ENCODE measurements around the gene GEN1.
"Not testable (repeated sequence)": the region's sequence is repeated elsewhere in the genome, so short reads cannot be mapped to it uniquely, and the experiment has no call there.

The GEN1 gene

GRCh38 chr2:17821080-17821479 lies 67.1 kb downstream of the GEN1 start:
- no peaks in the 10 kb centered on the region for H3K9me3 ChIP-seq (ENCODE audit: control insufficient read depth, low read length)
- no peak overlapping the region for H3K14ac ChIP-seq (ENCODE audit: low read length in 2 of 2)
- no peak overlapping the region for H2BK5ac ChIP-seq (ENCODE audit: low read depth, low read length, poor library complexity, severe bottlenecking)
- no peak overlapping the region for H3K18ac ChIP-seq (ENCODE audit: low read depth in 1 of 2, low read length in 2 of 2)
- no peak overlapping the region for H2BK120ac ChIP-seq (ENCODE audit: low read depth, low read length)
- H3K4me2 ChIP-seq (ENCODE audit: low read length, poor library complexity, severe bottlenecking) = no peak overlapping the region
- no peak for DNase-seq
- no peak overlapping the region for H2AFZ ChIP-seq (ENCODE audit: low read depth, low read length)
- no peak overlapping the region for H2AK5ac ChIP-seq (ENCODE audit: low read length, severe bottlenecking)
- H3K4me3 ChIP-seq (ENCODE audit: insufficient read depth in 1 of 2, low read depth in 1 of 2, low read length in 2 of 2) = no peak overlapping the region
- no peaks in the 10 kb centered on the region for H3K79me1 ChIP-seq (replicated peaks; ENCODE audit: low read length, poor library complexity, severe bottlenecking)
- WGBS = 84% methylated on average over 3 of the region's 3 CpGs
- H3K23ac ChIP-seq (ENCODE audit: low read length in 2 of 2) = no peak overlapping the region
- H3K36me3 ChIP-seq (ENCODE audit: control insufficient read depth in 1 of 2, insufficient read depth in 2 of 2, low read depth in 1 of 2, low read length in 2 of 2) = no peaks in the 10 kb centered on the region
- no peaks in the 10 kb centered on the region for H3K27me3 ChIP-seq (ENCODE audit: control insufficient read depth in 1 of 2, insufficient read depth in 1 of 2, low read length in 2 of 2)
- no peak overlapping the region for H3K4ac ChIP-seq (ENCODE audit: low read depth in 1 of 2, low read length in 2 of 2)
- H3K9ac ChIP-seq (ENCODE audit: low read length) = no peak overlapping the region
- H2BK12ac ChIP-seq (ENCODE audit: low read length in 2 of 2) = no peak overlapping the region
- H2BK15ac ChIP-seq (ENCODE audit: low read depth, poor library complexity, severe bottlenecking) = no peak overlapping the region
- no peaks in the 10 kb centered on the region for H3K4me1 ChIP-seq (ENCODE audit: control insufficient read depth, insufficient read depth, low read depth, low read length)
- H4K91ac ChIP-seq (ENCODE audit: low read length) = no peak overlapping the region
- H4K8ac ChIP-seq (ENCODE audit: low read length) = no peak overlapping the region
- H3K27ac ChIP-seq (ENCODE audit: low read length, poor library complexity, severe bottlenecking) = no peak overlapping the region

GRCh38 chr2:17821535-17822444 lies 67.9 kb downstream of the GEN1 start:
- no peak overlapping the region for H2BK15ac ChIP-seq (ENCODE audit: low read depth, poor library complexity, severe bottlenecking)
- H2BK5ac ChIP-seq (ENCODE audit: low read depth, low read length, poor library complexity, severe bottlenecking) = no peak overlapping the region
- DNase-seq = peak; percentile 6
- H3K27ac ChIP-seq (ENCODE audit: low read length, poor library complexity, severe bottlenecking) = no peak overlapping the region
- H3K36me3 ChIP-seq (ENCODE audit: control insufficient read depth in 1 of 2, insufficient read depth in 2 of 2, low read depth in 1 of 2, low read length in 2 of 2) = no peaks in the 10 kb centered on the region
- no peak overlapping the region for H3K18ac ChIP-seq (ENCODE audit: low read depth in 1 of 2, low read length in 2 of 2)
- H2AK5ac ChIP-seq (ENCODE audit: low read length, severe bottlenecking) = no peak overlapping the region
- H2BK12ac ChIP-seq (ENCODE audit: low read length in 2 of 2) = no peak overlapping the region
- no peak overlapping the region for H3K4me2 ChIP-seq (ENCODE audit: low read length, poor library complexity, severe bottlenecking)
- 60% methylated on average over 6 of the region's 7 CpGs for whole genome bisulfite sequencing
- H3K9ac ChIP-seq (ENCODE audit: low read length) = no peak overlapping the region
- no peaks in the 10 kb centered on the region for H3K79me1 ChIP-seq (replicated peaks; ENCODE audit: low read length, poor library complexity, severe bottlenecking)
- no peak overlapping the region for H3K14ac ChIP-seq (ENCODE audit: low read length in 2 of 2)
- H4K8ac ChIP-seq (ENCODE audit: low read length) = no peak overlapping the region
- no peak overlapping the region for H2AFZ ChIP-seq (ENCODE audit: low read depth, low read length)
- H3K4ac ChIP-seq (ENCODE audit: low read depth in 1 of 2, low read length in 2 of 2) = no peak overlapping the region
- H3K23ac ChIP-seq (ENCODE audit: low read length in 2 of 2) = no peak overlapping the region
- H4K91ac ChIP-seq (ENCODE audit: low read length) = no peak overlapping the region
- no peak overlapping the region for H3K4me3 ChIP-seq (ENCODE audit: insufficient read depth in 1 of 2, low read depth in 1 of 2, low read length in 2 of 2)
- H3K4me1 ChIP-seq (ENCODE audit: control insufficient read depth, insufficient read depth, low read depth, low read length) = no peaks in the 10 kb centered on the region
- no peak overlapping the region for H2BK120ac ChIP-seq (ENCODE audit: low read depth, low read length)
- no peaks in the 10 kb centered on the region for H3K27me3 ChIP-seq (ENCODE audit: control insufficient read depth in 1 of 2, insufficient read depth in 1 of 2, low read length in 2 of 2)
- H3K9me3 ChIP-seq (ENCODE audit: control insufficient read depth, low read length) = no peaks in the 10 kb centered on the region

GRCh38 chr2:17822445-17823117 lies 68.6 kb downstream of the GEN1 start:
- Histone ChIP-seq H3K9ac (ENCODE audit: low read length) (no peak overlapping the region), H3K14ac (ENCODE audit: low read length in 2 of 2) (no peak overlapping the region), H3K79me1 (replicated peaks; ENCODE audit: low read length, poor library complexity, severe bottlenecking) (no peaks in the 10 kb centered on the region), H4K91ac (ENCODE audit: low read length) (no peak overlapping the region), H3K23ac (ENCODE audit: low read length in 2 of 2) (no peak overlapping the region), H2AK5ac (ENCODE audit: low read length, severe bottlenecking) (no peak overlapping the region), H3K27me3 (ENCODE audit: control insufficient read depth in 1 of 2, insufficient read depth in 1 of 2, low read length in 2 of 2) (no peaks in the 10 kb centered on the region), H3K4me2 (ENCODE audit: low read length, poor library complexity, severe bottlenecking) (no peak overlapping the region), H2BK15ac (ENCODE audit: low read depth, poor library complexity, severe bottlenecking) (no peak overlapping the region), H3K27ac (ENCODE audit: low read length, poor library complexity, severe bottlenecking) (no peak overlapping the region), H2BK5ac (ENCODE audit: low read depth, low read length, poor library complexity, severe bottlenecking) (no peak overlapping the region), H2AFZ (ENCODE audit: low read depth, low read length) (no peak overlapping the region), H2BK12ac (ENCODE audit: low read length in 2 of 2) (no peak overlapping the region), H3K4ac (ENCODE audit: low read depth in 1 of 2, low read length in 2 of 2) (no peak overlapping the region), H3K18ac (ENCODE audit: low read depth in 1 of 2, low read length in 2 of 2) (no peak overlapping the region), H3K9me3 (ENCODE audit: control insufficient read depth, low read length) (no peaks in the 10 kb centered on the region), H3K4me3 (ENCODE audit: insufficient read depth in 1 of 2, low read depth in 1 of 2, low read length in 2 of 2) (no peak overlapping the region), H2BK120ac (ENCODE audit: low read depth, low read length) (no peak overlapping the region), H3K36me3 (ENCODE audit: control insufficient read depth in 1 of 2, insufficient read depth in 2 of 2, low read depth in 1 of 2, low read length in 2 of 2) (no peaks in the 10 kb centered on the region), H3K4me1 (ENCODE audit: control insufficient read depth, insufficient read depth, low read depth, low read length) (no peaks in the 10 kb centered on the region), H4K8ac (ENCODE audit: low read length) (no peak overlapping the region)
- 40% methylated on average over 3 of the region's 4 CpGs for WGBS
- DNase-seq = peak; percentile 13

GRCh38 chr2:17823646-17824045 lies 69.7 kb downstream of the GEN1 start:
- H3K4me2 ChIP-seq (ENCODE audit: low read length, poor library complexity, severe bottlenecking); H3K4ac ChIP-seq (ENCODE audit: low read depth in 1 of 2, low read length in 2 of 2); H3K27ac ChIP-seq (ENCODE audit: low read length, poor library complexity, severe bottlenecking); H3K4me3 ChIP-seq (ENCODE audit: insufficient read depth in 1 of 2, low read depth in 1 of 2, low read length in 2 of 2); H3K18ac ChIP-seq (ENCODE audit: low read depth in 1 of 2, low read length in 2 of 2); H2BK12ac ChIP-seq (ENCODE audit: low read length in 2 of 2); H3K14ac ChIP-seq (ENCODE audit: low read length in 2 of 2); H3K9me3 ChIP-seq (ENCODE audit: control insufficient read depth, low read length); H2BK120ac ChIP-seq (ENCODE audit: low read depth, low read length); H3K36me3 ChIP-seq (ENCODE audit: control insufficient read depth in 1 of 2, insufficient read depth in 2 of 2, low read depth in 1 of 2, low read length in 2 of 2); H3K4me1 ChIP-seq (ENCODE audit: control insufficient read depth, insufficient read depth, low read depth, low read length); H2AFZ ChIP-seq (ENCODE audit: low read depth, low read length); H4K91ac ChIP-seq (ENCODE audit: low read length); H2BK15ac ChIP-seq (ENCODE audit: low read depth, poor library complexity, severe bottlenecking); H3K9ac ChIP-seq (ENCODE audit: low read length); H2AK5ac ChIP-seq (ENCODE audit: low read length, severe bottlenecking); H3K27me3 ChIP-seq (ENCODE audit: control insufficient read depth in 1 of 2, insufficient read depth in 1 of 2, low read length in 2 of 2); H4K8ac ChIP-seq (ENCODE audit: low read length); H2BK5ac ChIP-seq (ENCODE audit: low read depth, low read length, poor library complexity, severe bottlenecking); H3K79me1 ChIP-seq (replicated peaks; ENCODE audit: low read length, poor library complexity, severe bottlenecking); H3K23ac ChIP-seq (ENCODE audit: low read length in 2 of 2): not testable (repeated sequence)
- 76% methylated on average over 4 of the region's 4 CpGs for WGBS
- peak; percentile 11 for DNase-seq

Measured in mesenchymal stem cell (in vitro differentiated cells and primary cell).